Suppressor macrophage (primary cell): Measurements from ENCODE around the gene MRPL12.
A peak's percentile ranks its signal among the peaks of the same experiment; 100 is the strongest.

Experiments used
- DNase-seq, 4 experiments: peaks; one replicate each; pipeline ENCODE4 v3.0.0-alpha.2; 2020 to 2022

The MRPL12 gene

DNA sequence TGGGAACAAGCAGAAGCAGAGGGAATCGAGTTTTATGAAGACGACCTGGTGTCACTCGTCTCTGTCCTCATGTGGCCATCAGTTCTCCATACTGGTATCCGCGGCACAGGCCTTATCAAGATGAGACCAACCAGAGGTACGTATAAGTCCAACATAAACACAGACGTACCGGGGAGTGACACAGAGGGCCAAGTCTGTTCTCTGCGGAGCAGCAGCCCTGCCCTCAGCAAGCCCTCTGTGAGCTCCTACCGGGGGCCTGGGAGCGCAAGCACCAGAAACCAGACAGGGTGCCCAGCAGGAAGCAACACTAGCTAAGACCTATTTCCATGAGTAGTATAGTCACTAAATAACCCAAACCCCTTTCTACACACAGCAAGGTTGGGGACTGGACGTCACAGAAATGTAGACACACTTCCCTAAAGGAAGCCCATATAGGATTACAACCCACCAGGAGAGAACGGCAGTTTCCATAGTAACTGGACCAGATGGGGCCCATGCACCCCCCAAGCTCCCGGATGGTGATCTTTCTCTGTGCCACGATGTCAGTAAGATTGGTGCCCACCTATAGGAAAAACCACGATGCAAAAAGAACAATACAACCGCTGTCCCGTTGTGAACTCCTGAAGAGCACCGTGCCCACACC is 20.5 kb upstream of the MRPL12 start:
- DNase-seq: peak in 2 of 4 experiments; percentile 11 to 37

DNA sequence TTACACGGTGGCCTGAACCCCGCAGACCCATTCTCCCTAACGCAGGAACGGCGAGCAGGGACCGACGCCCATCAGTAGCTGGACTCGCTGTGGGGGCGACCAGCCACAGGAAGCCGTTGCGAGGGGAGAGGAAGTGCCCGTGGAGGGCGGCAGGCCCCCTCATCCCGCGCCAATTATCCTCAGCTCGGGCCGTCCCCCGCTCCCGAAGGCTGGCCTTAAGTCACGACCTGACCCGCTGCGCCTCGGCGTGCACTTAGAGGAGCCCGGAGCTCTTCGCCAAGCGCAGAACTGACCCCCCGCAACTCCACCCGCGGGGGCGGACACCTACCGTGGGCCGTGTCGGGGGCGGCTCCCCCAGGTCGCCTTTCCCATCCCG is 20.0 kb upstream of the MRPL12 start:
- peak; percentile 28 to 68 (median 54) for DNase-seq

DNA sequence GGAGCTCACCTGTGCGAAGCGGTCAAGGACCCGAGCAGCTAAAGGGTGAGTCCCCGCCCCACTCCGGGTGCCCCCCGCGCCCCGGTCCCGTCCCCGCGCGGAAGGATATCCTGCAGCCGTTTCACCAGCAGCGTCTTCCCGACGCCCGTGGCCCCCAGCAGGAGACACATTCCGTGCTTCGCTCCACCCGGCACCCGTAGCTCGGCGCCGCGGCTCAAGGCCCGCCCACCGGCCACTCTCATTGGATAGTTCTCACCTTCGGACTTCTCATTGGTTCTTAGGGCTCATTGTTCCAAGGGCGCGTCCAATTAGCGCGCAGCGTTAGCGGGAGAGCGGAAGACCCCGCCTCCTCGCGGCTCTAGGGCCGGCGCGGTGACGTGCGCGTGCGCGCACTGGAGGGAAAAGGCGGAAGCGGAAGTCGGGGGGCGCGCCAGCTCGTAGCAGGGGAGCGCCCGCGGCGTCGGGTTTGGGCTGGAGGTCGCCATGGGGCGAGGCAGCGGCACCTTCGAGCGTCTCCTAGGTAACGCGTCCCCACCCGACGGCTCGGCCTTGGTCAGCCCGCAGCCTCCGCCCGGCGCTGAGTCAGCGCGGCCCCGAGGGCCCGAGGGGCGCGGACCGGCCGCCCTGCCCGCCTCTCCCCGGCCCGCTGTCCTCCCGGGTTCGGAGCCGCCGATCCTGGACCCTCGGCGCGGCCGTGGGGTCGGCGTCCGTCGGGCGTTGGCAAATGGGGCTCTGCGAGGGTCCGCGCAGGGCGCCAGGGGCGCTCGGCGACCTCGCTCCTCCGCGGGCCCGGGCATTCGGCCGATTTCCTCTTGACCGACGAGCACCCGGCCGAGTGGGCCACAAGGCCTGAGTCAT is 19.4 kb upstream of the MRPL12 start, which contains the start of the genes ARL16 and HGS:
ARL16 (minus strand) TSS at position 214 of the 858 bp plus-strand sequence; CDS start at position 170, 44 bp downstream.
HGS (plus strand) TSS at position 428 of the 858 bp plus-strand sequence; CDS start at position 484, 56 bp downstream.
- DNase-seq: peak; percentile 100

DNA sequence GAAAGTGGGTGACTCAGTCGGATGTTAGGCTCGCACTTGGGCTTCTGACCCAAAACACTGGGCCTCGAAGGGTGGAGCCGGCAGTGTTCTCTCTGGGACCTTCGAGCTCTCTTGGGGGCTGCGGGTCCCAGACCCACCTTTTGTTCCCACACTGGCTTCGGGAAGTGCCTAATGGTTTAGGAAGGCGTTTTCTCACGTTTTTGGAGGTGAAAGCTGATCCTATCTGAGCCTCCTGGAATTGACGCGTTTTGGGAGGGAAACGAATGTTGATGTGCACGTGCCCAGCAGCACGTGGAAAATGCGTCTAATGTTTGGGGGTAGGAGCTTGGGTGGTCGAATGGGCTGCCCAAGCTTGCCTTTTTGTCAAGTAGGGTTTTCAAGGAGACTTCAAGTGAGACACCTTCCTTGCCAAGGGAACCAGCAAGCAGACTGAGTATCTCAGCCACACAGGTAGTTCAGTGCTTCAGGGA is 18.7 kb upstream of the MRPL12 start:
- no peak for DNase-seq

DNA sequence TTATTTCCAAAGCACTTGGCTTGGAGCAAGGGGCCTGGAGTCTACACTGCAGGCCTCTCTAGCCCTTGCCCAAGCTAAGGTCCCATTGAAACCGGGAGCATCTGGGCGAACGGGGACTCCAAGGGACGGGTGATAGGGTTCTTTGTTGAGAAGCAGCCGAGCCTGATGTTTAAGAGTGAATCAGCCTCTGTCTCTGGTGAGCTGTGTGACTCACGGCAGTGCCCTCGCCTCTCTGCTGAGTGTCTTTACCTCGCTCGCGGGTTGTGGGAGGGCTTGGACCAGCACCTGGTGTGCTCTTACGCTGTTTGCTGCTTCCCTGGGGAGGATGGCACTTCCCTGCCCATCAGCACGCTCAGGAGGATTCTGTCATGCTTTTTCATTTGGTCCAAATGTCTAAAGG is 18.1 kb upstream of the MRPL12 start:
- peak in 3 of 4 experiments; percentile 8 to 28 (median 25) for DNase-seq

DNA sequence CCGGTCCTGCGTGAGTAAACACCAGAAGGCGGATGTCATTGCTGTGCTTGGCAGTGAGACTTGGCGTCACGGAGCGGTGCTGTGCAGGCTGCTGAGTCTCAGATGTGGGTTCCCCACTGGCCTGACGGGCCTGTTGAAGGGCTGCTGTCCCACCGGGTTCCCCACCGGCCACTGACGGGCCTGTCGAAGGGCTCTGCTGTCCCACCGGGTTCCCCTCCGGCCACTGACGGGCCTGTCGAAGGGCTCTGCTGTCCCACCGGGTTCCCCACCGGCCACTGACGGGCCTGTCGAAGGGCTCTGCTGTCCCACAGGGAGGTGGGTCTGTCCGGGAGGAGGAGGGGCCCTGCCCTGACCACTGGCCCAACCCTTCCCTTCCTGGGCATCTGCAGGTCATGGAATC is 16.6 kb upstream of the MRPL12 start:
- no peak for DNase-seq

DNA sequence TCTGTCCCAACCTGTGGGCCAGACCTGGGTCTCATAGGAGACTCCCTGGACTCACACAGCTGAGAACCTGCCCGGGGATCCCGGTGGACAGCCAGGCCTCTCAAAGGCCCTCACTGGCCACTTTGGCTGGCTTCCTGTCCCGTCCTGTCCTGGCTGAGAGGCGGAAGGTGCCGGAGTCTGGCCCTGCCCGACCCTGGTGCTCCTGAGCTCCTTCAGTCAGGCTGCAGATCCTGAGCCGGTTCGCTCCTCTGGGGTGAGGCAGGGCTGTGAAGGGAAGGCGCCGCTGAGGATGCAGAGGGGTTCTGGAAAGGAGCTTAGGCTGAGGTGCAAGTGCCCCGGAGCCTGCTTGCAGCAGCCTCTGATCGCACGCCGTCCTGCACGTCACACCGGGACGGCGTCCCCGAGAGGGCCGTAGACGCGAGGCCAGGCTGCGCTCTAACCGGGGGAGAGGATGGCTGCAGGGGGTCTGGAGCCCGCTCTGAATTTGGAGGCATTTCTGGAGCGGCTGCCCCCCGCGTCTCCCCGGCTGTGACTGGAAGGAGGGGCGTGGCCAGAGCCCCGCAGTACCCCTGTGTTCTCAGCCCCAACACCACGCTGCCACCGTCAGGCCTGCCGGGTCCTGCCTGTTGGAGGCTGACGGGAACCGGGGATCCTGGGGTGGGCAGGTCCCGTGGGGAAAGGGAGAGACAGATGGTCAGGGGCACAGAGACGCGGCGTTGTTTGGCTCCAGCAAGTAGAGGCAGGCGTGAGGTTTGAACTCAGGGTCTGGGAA is 15.2 kb upstream of the MRPL12 start:
- no peak for DNase-seq

DNA sequence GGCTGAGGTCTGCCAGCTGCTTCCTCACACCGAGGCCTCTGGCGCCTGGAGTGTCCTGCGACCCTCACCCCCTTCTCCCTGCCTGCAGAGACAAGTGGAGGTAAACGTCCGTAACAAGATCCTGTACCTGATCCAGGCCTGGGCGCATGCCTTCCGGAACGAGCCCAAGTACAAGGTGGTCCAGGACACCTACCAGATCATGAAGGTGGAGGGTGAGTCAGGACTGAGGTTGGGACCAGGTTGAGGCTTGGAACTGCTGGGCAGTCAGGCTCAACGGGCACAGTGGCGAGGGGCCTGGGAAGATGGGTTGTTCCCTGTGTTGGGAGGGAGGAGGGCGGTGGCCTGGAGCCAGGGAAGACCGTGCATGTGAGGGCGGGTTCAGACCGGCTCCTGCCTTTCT is 14.6 kb upstream of the MRPL12 start:
- no peak for DNase-seq

DNA sequence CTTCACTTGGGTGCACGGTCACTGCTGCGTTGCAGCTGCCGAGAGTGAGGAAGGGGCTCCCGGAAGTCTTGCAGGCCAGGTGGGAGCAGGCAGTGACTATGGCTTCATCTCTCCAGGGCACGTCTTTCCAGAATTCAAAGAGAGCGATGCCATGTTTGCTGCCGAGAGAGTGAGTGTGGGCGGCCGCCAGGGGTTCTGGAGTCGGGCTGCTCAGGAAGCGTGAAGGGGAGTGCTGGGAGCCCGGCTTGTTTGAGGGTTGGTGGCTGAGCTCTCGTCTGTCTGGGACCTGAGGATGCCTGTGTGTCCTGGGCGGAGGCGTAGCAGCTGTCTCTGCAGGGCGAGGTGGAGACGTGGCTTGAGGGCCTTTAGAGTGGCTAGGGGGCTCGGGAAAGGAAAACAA is 13.1 kb upstream of the MRPL12 start:
- no peak for DNase-seq

DNA sequence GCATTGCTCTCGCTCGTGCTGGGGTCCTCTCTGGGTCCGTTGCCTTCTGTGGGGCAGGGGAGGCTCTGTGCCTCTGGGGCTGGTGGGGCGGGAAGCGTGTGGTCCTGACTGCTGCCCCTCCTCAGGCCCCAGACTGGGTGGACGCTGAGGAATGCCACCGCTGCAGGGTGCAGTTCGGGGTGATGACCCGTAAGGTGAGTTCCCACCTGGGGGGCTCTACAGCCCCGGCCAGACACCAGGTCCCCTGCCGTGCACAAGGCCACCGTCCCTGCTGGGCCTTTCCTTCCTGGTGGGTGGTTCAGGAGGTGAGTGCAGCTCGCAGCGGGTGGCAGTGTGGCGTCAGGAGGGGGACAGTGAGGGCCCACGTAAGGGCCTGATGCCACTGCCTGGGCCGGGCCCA is 12.6 kb upstream of the MRPL12 start:
- DNase-seq: no peak

DNA sequence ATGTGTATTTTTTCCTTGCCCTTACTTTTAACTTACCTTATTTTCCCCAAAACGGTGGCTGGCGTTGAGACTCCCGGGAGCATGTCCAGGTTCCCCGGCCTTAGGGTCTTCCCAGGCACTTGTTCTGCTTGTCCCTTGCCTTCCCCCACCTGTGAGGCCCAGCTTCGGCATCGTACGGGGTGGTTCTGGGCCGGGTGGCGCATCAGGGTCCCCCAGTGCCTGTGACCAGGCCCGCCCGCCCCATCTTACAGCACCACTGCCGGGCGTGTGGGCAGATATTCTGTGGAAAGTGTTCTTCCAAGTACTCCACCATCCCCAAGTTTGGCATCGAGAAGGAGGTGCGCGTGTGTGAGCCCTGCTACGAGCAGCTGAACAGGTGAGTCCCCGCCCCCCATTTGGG is 12.0 kb upstream of the MRPL12 start:
- no peak for DNase-seq

DNA sequence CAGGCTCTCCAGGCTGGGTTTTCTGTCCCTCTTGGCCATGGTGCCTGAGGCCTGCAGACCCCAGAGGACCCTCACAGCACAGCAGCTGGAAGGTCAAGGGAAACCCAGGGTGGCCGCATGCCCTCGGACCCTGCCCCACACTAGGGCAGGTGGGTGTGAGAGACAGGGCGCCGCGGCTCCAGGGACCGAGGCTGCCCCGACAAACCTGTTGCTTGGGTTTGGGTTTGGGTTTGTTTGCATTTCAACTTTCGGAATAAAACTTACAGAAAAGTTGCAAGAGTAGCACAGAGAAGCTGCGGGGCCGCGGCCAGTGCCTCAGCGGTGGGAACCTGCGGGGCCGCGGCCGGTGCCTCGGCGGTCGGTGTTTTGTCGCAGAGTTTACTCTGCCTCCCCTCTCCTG is 11.6 kb upstream of the MRPL12 start:
- DNase-seq: no peak

DNA sequence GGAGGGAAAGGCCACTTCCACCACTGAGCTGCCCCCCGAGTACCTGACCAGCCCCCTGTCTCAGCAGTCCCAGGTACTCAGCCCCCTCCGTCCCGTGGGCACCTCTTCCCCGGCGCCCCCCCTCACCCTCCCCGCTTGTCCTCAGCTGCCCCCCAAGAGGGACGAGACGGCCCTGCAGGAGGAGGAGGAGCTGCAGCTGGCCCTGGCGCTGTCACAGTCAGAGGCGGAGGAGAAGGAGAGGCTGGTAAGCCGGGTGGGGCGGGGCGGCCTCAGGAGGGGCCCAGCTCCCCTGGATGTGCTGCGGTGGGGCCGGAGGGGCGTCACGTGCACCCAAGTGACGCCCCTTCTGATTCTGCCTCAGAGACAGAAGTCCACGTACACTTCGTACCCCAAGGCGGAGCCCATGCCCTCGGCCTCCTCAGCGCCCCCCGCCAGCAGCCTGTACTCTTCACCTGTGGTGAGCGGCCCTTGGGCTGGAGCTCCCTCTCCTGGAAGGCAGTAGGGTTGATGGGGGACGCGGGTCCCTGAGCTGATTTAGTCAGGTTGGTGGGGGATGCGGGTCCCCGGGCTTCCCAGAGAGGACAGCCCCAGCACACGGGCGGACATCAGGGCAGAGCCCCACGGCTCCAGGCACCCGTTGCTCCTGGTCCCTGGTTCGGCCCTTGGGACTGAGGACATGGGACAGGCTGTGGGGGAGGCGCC is 9.5 kb upstream of the MRPL12 start:
- no peak for DNase-seq

DNA sequence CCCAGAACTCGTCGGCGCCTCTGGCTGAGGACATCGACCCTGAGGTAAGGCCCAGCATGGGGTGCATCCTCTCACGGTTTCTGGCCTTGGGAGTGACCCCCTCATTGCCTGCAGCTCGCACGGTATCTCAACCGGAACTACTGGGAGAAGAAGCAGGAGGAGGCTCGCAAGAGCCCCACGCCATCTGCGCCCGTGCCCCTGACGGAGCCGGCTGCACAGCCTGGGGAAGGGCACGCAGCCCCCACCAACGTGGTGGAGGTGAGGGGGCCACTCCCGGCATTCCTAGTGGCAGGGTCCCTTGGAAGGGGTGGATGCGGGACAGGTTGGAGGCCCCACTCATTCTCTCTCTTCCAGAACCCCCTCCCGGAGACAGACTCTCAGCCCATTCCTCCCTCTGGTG is 8.4 kb upstream of the MRPL12 start:
- DNase-seq: no peak

DNA sequence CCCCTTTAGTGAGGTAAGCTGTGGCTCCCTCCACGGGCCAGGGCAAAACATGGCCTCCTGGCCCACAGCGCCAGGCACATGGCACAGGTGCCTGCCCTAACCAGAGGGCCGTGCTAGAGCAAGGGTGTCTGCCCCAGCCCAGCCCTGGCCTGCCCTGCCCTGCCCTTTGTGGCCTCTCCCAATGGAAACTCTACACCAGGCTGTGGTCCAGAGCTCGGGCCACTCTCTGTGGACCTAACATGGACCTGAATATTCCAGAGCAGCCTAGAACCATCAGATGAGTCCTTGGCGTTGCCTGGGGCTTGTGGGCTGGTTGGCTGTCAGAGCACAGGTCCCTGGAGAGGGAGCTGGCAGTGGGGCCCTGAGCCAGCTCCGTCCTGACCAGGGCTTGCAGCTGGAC is 8.0 kb upstream of the MRPL12 start:
- no peak for DNase-seq

DNA sequence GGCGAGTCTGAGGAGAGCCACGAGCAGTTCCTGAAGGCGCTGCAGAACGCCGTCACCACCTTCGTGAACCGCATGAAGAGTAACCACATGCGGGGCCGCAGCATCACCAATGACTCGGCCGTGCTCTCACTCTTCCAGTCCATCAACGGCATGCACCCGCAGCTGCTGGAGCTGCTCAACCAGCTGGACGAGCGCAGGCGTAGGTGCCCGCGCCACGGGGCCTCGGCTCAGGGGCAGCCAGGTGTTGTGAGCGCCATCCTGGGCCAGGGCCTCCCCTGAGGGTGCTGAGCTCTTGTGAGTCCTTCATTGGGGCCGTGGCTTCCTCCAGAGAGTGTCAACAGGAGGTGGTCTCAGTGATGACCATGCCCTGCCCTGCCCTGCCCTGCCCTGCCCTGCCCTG is 7.4 kb upstream of the MRPL12 start:
- DNase-seq: no peak

DNA sequence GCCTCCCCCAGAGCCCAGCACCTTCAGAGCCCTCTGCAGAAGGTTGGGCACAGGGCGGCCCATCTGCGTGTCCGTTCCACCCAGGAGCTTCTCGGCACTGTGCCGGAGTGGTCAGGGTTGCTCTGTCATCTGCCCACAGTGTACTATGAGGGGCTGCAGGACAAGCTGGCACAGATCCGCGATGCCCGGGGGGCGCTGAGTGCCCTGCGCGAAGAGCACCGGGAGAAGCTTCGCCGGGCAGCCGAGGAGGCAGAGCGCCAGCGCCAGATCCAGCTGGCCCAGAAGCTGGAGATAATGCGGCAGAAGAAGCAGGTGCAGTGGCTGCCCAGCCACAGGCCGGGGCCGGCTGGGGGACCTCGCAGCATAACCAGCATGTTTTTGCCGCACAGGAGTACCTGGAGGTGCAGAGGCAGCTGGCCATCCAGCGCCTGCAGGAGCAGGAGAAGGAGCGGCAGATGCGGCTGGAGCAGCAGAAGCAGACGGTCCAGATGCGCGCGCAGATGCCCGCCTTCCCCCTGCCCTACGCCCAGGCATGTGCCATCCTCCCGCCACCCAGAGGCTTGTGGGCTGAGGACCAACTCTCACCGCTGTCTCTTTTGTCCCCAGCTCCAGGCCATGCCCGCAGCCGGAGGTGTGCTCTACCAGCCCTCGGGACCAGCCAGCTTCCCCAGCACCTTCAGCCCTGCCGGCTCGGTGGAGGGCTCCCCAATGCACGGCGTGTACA is 6.8 kb upstream of the MRPL12 start:
- DNase-seq: no peak

DNA sequence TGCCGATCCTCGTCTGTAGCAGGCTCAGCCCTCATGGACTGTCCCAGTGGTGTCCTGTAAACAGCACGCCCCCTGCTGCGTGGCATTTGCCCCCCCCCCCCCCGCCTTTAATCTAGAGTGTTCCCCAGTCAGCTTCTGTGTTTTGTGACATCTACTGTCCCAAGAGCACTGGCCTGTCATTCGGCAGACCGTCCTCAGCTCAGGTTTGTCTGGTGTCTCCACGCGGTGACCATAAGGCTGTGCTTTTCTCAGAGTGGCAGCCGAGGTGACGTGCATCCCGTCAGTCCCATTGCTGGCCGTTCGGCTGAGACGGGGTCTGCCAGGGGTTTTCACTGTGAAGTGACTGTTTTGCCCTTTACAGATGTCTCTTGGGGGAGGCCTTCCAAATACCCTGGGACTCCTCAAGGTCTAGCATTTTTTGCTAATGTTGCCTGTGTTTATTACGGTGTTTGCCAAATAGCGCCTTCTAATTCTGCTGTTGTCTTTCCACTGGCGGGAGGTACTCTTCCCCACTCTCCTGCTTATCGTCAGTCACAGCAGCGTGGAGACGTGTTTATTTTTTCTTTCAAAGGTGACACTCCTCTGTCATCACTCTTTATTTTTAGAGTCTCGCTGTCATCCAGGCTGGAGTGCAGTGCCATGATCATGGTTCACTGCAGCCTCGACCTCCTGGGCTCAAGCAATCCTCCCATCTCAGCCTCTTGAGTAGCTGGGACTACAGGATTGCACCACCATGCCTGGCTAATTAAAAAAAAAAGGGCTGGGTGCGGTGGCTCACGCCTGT is 5.7 kb upstream of the MRPL12 start:
- no peak for DNase-seq

DNA sequence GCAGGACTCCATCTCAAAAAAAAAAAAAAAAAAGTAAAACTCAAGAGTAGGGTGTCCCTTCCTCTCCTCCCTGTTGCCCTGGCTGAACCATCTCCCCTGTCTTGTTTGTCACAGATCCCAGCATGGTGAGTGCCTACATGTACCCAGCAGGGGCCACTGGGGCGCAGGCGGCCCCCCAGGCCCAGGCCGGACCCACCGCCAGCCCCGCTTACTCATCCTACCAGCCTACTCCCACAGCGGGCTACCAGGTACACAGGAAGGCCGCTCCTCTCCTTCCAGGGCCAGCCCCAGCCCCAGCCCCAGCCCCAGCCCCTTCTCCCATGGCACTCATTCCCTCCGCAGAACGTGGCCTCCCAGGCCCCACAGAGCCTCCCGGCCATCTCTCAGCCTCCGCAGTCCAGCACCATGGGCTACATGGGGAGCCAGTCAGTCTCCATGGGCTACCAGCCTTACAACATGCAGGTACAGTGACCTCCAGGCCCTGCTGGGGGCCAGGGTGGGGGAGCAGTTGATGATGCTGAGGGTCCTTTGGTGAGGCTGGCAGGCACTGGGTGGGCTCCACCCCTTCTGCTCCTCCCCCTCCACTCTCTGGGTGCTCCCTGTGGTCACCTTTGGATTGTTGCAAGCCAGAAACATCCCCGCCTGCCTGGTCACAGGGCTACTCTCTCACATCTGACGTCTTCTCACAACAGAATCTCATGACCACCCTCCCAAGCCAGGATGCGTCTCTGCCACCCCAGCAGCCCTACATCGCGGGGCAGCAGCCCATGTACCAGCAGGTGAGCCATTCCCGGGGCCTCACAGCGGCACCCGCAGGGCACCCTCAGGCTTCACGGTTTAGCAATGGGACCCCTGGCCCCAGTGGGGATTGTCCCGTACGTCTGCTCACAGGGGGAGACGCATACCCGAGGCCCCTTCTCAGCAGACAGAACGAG is 2.5 kb upstream of the MRPL12 start:
- no peak for DNase-seq
